WTC11 (cell line): Measurements from ENCODE around the gene BCORL1.

Experiments
- ELF4 ChIP-seq: sonication (generic); formaldehyde crosslinking; IDR thresholded peaks from 2 replicates; pipeline ENCODE4 v1.8.1; 2022; ENCODE audit warnings: low read depth, mild to moderate bottlenecking, moderate library complexity, missing genetic modification reagents
- FOXP1 ChIP-seq: sonication (generic); formaldehyde crosslinking; IDR thresholded peaks from 2 replicates; pipeline ENCODE4 v1.8.0; 2022; ENCODE audit warnings: missing genetic modification reagents, mild to moderate bottlenecking, moderate library complexity, borderline replicate concordance
- TF ChIP-seq, protein P1 (sequence below): sonication (generic); formaldehyde crosslinking; IDR thresholded peaks from 2 replicates; pipeline ENCODE4 v1.8.0; 2022; ENCODE audit warnings: missing genetic modification reagents
- TF ChIP-seq, protein P2 (sequence below): sonication (generic); formaldehyde crosslinking; IDR thresholded peaks from 2 replicates; pipeline ENCODE4 v1.8.1; 2023; ENCODE audit warnings: mild to moderate bottlenecking, missing genetic modification reagents
- TF ChIP-seq, protein P3 (sequence below): fragments of 200-600 bp; IDR thresholded peaks from 2 replicates; pipeline ENCODE4 v1.8.0; 2022; ENCODE audit warnings: antibody characterized with exemption

DNA sequence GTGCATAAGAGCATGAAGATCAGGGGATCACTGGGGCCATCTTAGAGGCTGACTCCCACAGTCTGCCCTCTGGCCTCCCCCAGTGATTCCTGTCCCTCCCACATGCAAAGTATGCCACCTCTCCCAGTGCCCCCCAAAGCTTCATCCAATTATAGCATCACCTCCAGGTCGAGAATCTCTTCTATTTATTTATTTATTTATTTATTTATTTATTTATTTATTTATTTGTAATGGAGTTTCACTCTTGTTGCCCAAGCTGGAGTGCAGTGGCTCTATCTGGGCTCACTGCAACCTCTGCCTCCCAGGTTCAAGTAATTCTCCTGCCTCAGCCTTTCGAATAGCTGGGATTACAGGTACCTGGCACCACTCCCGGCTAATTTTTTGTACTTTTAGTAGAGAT lies 50.1 kb downstream of the BCORL1 start:
- TF ChIP-seq, protein P1, sequence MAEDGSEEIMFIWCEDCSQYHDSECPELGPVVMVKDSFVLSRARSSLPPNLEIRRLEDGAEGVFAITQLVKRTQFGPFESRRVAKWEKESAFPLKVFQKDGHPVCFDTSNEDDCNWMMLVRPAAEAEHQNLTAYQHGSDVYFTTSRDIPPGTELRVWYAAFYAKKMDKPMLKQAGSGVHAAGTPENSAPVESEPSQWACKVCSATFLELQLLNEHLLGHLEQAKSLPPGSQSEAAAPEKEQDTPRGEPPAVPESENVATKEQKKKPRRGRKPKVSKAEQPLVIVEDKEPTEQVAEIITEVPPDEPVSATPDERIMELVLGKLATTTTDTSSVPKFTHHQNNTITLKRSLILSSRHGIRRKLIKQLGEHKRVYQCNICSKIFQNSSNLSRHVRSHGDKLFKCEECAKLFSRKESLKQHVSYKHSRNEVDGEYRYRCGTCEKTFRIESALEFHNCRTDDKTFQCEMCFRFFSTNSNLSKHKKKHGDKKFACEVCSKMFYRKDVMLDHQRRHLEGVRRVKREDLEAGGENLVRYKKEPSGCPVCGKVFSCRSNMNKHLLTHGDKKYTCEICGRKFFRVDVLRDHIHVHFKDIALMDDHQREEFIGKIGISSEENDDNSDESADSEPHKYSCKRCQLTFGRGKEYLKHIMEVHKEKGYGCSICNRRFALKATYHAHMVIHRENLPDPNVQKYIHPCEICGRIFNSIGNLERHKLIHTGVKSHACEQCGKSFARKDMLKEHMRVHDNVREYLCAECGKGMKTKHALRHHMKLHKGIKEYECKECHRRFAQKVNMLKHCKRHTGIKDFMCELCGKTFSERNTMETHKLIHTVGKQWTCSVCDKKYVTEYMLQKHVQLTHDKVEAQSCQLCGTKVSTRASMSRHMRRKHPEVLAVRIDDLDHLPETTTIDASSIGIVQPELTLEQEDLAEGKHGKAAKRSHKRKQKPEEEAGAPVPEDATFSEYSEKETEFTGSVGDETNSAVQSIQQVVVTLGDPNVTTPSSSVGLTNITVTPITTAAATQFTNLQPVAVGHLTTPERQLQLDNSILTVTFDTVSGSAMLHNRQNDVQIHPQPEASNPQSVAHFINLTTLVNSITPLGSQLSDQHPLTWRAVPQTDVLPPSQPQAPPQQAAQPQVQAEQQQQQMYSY (CRISPR knock-in tag), result no peak
- TF ChIP-seq, protein P2, sequence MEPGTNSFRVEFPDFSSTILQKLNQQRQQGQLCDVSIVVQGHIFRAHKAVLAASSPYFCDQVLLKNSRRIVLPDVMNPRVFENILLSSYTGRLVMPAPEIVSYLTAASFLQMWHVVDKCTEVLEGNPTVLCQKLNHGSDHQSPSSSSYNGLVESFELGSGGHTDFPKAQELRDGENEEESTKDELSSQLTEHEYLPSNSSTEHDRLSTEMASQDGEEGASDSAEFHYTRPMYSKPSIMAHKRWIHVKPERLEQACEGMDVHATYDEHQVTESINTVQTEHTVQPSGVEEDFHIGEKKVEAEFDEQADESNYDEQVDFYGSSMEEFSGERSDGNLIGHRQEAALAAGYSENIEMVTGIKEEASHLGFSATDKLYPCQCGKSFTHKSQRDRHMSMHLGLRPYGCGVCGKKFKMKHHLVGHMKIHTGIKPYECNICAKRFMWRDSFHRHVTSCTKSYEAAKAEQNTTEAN (CRISPR knock-in tag), result no peak
- TF ChIP-seq ELF4 (CRISPR knock-in tag) (no peak), FOXP1 (CRISPR knock-in tag) (no peak)
- TF ChIP-seq, protein P3, sequence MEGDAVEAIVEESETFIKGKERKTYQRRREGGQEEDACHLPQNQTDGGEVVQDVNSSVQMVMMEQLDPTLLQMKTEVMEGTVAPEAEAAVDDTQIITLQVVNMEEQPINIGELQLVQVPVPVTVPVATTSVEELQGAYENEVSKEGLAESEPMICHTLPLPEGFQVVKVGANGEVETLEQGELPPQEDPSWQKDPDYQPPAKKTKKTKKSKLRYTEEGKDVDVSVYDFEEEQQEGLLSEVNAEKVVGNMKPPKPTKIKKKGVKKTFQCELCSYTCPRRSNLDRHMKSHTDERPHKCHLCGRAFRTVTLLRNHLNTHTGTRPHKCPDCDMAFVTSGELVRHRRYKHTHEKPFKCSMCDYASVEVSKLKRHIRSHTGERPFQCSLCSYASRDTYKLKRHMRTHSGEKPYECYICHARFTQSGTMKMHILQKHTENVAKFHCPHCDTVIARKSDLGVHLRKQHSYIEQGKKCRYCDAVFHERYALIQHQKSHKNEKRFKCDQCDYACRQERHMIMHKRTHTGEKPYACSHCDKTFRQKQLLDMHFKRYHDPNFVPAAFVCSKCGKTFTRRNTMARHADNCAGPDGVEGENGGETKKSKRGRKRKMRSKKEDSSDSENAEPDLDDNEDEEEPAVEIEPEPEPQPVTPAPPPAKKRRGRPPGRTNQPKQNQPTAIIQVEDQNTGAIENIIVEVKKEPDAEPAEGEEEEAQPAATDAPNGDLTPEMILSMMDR, result no peak
